ENCODE results near the gene AHNAK2.
"Not testable (repeated sequence)": the region's sequence is repeated elsewhere in the genome, so short reads cannot be mapped to it uniquely, and the experiment has no call there.

The AHNAK2 gene

DNA sequence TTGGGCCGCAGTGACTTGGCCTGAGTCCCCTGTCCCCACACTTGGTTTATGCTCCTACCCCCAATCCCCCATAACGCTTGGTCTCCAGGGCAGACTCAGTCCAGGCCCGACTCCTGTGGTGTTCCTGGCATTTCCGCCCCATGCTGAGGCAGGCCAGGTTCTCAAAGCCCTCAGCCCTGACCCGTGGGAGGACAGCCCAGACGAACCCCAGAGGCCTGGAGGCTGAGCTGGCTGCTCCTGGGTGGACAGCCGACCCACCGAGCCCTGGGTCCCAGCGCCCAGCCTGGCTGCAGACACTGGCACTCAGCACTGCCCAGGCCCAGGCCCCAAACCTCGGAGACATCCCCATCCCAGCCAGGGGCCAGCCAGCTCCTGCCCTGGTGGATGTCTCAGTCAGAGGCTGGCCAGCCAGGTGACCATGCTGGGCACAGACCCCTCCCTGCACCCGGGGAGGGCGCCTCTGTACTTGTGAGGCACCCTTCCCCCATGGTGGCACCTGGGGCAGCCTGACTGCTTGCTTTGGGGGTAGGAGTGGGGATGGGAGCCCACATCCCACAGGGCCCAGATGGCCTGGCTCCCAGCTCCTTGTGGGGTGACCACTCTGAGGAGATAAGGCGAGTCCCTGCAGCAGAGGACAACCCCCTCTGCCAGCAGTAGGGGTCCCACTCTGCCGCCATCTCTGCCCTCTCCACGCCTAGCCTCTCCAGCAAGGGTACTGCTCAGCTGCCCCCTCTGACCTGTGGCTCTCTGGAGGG, 52.1 kb downstream of the AHNAK2 start:
- Histone ChIP-seq H3K4me3 (ENCODE audit: low read depth in 1 of 5, low read length in 5 of 5) (no peak overlapping the region), H3K27ac (ENCODE audit: low read depth, low read length) (no peak overlapping the region), H3K9me3 (ENCODE audit: control insufficient read depth in 5 of 5, low read length in 5 of 5) (peaks cover 0 to 10% (median 8%) of the 10 kb centered on the region in 5 donors), H3K27me3 (ENCODE audit: control insufficient read depth in 5 of 5, insufficient read depth in 4 of 5, low read length in 5 of 5) (peaks cover 11 to 28% (median 11%) of the 10 kb centered on the region in 5 donors), H3K9ac (ENCODE audit: low read length in 5 of 5) (no peak overlapping the region), H3K36me3 (ENCODE audit: control insufficient read depth in 5 of 5, insufficient read depth in 5 of 5, low read length in 5 of 5) (no peaks in the 10 kb centered on the region), H3K4me1 (ENCODE audit: control insufficient read depth in 5 of 5, insufficient read depth in 5 of 5, low read length in 5 of 5) (peaks cover 0 to 28% (median 19%) of the 10 kb centered on the region in 5 donors)

DNA sequence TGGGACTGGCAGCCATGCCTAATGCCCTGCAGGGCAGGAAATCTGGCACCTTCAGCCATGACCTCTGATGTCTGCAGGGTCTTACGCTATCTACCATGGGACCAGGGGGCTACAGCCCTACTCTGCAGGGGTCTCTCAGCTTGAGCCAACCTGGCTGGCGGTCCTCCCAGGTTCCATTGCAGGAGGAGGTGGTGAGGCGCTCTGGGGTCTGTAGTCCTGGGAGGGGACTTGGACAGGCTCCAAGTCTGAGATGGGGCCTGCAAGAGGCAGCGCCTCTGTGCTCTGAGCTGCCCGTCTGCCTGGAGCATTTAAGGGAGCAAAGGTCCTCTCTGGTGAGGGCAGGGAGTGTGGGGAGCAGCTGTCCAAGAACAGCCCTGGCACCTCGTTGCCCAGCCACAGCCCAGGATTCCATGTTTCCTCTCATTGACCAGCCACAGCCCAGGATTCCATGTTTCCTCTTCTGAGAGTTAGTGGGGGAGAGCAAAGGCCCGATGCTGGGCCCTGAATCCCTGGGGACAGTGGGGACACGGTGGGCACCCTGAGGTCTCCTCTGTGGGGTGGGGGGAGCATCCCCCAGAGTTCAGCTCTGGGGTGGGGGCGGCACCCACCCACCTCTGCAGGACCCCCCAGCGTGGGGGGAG, 52.8 kb downstream of the AHNAK2 start:
- H3K4me3 ChIP-seq (ENCODE audit: low read depth in 1 of 5, low read length in 5 of 5), result peak overlapping the region in 1 of 5 donors; percentile 37
- no peak overlapping the region for H3K9ac ChIP-seq (ENCODE audit: low read length in 5 of 5)
- no peaks in the 10 kb centered on the region for H3K36me3 ChIP-seq (ENCODE audit: control insufficient read depth in 5 of 5, insufficient read depth in 5 of 5, low read length in 5 of 5)
- peaks cover 0 to 10% (median 8%) of the 10 kb centered on the region in 5 donors for H3K9me3 ChIP-seq (ENCODE audit: control insufficient read depth in 5 of 5, low read length in 5 of 5)
- H3K27ac ChIP-seq (ENCODE audit: low read depth, low read length), result no peak overlapping the region
- H3K4me1 ChIP-seq (ENCODE audit: control insufficient read depth in 5 of 5, insufficient read depth in 5 of 5, low read length in 5 of 5), result peaks cover 0 to 28% (median 19%) of the 10 kb centered on the region in 5 donors
- H3K27me3 ChIP-seq (ENCODE audit: control insufficient read depth in 5 of 5, insufficient read depth in 4 of 5, low read length in 5 of 5), result peaks cover 11 to 28% (median 11%) of the 10 kb centered on the region in 5 donors

- Histone ChIP-seq H3K4me1 (ENCODE audit: control insufficient read depth in 5 of 5, insufficient read depth in 5 of 5, low read length in 5 of 5) (peaks cover 0 to 28% (median 19%) of the 10 kb centered on the region in 5 donors), H3K9ac (ENCODE audit: low read length in 5 of 5) (no peak within 1 kb of the TSS), H3K27ac (ENCODE audit: low read depth, low read length) (no peak within 1 kb of the TSS), H3K4me3 (ENCODE audit: low read depth in 1 of 5, low read length in 5 of 5) (peak within 1 kb of the TSS in 1 of 5 donors; percentile 37), H3K27me3 (ENCODE audit: control insufficient read depth in 5 of 5, insufficient read depth in 4 of 5, low read length in 5 of 5) (peaks cover 11 to 26% (median 11%) of the 10 kb centered on the region in 5 donors), H3K36me3 (ENCODE audit: control insufficient read depth in 5 of 5, insufficient read depth in 5 of 5, low read length in 5 of 5) (no peaks in the 10 kb centered on the region), H3K9me3 (ENCODE audit: control insufficient read depth in 5 of 5, low read length in 5 of 5) (peaks cover 0 to 10% (median 8%) of the 10 kb centered on the region in 5 donors)
Observed at GRCh38 chr14:104924421-104925213, 53.6 kb downstream of the AHNAK2 start, which contains the start of gene PLD4. TSS of gene PLD4 (plus strand) at chr14:104924879. CDS start at chr14:104927141, 2,262 bp downstream.

- Histone ChIP-seq H3K36me3 (ENCODE audit: control insufficient read depth in 5 of 5, insufficient read depth in 5 of 5, low read length in 5 of 5) (no peaks in the 10 kb centered on the region), H3K27me3 (ENCODE audit: control insufficient read depth in 5 of 5, insufficient read depth in 4 of 5, low read length in 5 of 5) (peaks cover 11 to 18% (median 11%) of the 10 kb centered on the region in 5 donors), H3K9me3 (ENCODE audit: control insufficient read depth in 5 of 5, low read length in 5 of 5) (peaks cover 0 to 10% (median 8%) of the 10 kb centered on the region in 5 donors), H3K9ac (ENCODE audit: low read length in 5 of 5) (no peak overlapping the region), H3K27ac (ENCODE audit: low read depth, low read length) (no peak overlapping the region), H3K4me1 (ENCODE audit: control insufficient read depth in 5 of 5, insufficient read depth in 5 of 5, low read length in 5 of 5) (peaks cover 0 to 28% (median 19%) of the 10 kb centered on the region in 5 donors), H3K4me3 (ENCODE audit: low read depth in 1 of 5, low read length in 5 of 5) (no peak overlapping the region)
Observed at GRCh38 chr14:104923640-104924420, 54.3 kb downstream of the AHNAK2 start.

GRCh38 chr14:104919993-104920315, 58.2 kb downstream of the AHNAK2 start:
- H3K27ac ChIP-seq (ENCODE audit: low read depth, low read length), result no peak overlapping the region
- H3K9ac ChIP-seq (ENCODE audit: low read length in 5 of 5), result no peak overlapping the region
- peaks cover 0 to 10% (median 8%) of the 10 kb centered on the region in 5 donors for H3K9me3 ChIP-seq (ENCODE audit: control insufficient read depth in 5 of 5, low read length in 5 of 5)
- H3K4me1 ChIP-seq (ENCODE audit: control insufficient read depth in 5 of 5, insufficient read depth in 5 of 5, low read length in 5 of 5), result peaks cover 0 to 3% (median 2%) of the 10 kb centered on the region in 5 donors
- no peaks in the 10 kb centered on the region for H3K36me3 ChIP-seq (ENCODE audit: control insufficient read depth in 5 of 5, insufficient read depth in 5 of 5, low read length in 5 of 5)
- H3K27me3 ChIP-seq (ENCODE audit: control insufficient read depth in 5 of 5, insufficient read depth in 4 of 5, low read length in 5 of 5), result no peaks in the 10 kb centered on the region
- no peak overlapping the region for H3K4me3 ChIP-seq (ENCODE audit: low read depth in 1 of 5, low read length in 5 of 5)

DNA sequence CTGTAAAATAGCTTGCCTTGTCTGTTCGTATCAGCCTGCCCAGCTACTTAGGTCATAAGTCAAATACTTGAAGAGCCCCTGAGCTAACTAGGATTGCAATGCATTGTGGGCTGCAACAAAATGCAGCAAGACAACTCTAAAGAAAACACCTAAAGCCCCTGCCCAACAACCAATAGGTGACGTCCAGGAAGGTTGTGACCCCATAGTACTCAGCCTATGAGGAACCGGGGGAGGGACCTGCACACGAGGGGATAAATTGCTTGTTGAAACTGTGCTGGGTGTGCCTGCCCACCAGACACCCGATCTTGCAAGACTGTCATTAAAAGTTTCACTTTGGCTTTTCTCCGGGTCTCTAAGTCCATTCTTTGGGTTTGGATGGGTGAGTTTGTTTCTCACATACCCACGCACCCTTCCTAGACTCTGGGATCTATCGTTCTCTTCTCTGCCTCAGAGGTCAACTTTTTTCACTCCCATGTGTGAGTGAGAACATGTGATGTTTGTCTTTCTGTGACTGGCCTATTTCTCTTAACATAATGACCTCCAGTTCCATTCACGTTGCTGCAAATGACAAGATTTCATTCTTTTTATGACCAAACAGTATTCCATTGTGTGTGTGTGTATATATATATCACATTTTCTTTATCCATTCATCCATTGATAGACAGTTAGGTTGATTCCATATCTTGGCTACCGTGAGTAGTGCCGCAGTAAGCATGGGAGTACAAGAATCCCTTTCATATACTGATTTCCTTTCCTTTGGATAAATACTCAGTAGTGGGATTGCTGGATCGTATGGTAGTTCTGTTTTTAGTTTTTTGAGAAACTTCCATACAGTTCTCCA, 58.8 kb downstream of the AHNAK2 start:
- not testable (repeated sequence) for H3K36me3 ChIP-seq (ENCODE audit: control insufficient read depth in 5 of 5, insufficient read depth in 5 of 5, low read length in 5 of 5); H3K4me1 ChIP-seq (ENCODE audit: control insufficient read depth in 5 of 5, insufficient read depth in 5 of 5, low read length in 5 of 5); H3K9ac ChIP-seq (ENCODE audit: low read length in 5 of 5); H3K9me3 ChIP-seq (ENCODE audit: control insufficient read depth in 5 of 5, low read length in 5 of 5); H3K27me3 ChIP-seq (ENCODE audit: control insufficient read depth in 5 of 5, insufficient read depth in 4 of 5, low read length in 5 of 5); H3K27ac ChIP-seq (ENCODE audit: low read depth, low read length); H3K4me3 ChIP-seq (ENCODE audit: low read depth in 1 of 5, low read length in 5 of 5)

DNA sequence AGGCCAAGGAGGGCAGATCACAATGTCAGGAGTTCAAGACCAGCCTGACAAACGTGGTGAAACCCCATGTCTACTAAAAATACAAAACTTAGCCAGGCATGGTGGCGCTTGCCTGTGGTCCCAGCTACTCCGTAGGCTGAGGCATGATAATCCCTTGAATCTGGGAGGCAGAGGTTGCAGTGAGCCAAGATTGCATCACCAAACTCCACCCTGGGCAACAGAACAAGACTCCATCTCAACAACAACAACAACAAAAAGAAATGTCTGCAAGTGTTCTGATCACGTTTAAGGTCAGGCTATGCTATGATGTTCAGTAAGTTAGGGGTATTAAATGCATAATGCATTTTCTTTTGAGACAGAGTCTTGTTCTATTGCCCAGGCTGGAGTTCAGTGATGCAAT, 60.2 kb downstream of the AHNAK2 start:
- Histone ChIP-seq H3K27ac (ENCODE audit: low read depth, low read length) (no peak overlapping the region), H3K9me3 (ENCODE audit: control insufficient read depth in 5 of 5, low read length in 5 of 5) (no peaks in the 10 kb centered on the region), H3K4me1 (ENCODE audit: control insufficient read depth in 5 of 5, insufficient read depth in 5 of 5, low read length in 5 of 5) (no peaks in the 10 kb centered on the region), H3K27me3 (ENCODE audit: control insufficient read depth in 5 of 5, insufficient read depth in 4 of 5, low read length in 5 of 5) (no peaks in the 10 kb centered on the region), H3K36me3 (ENCODE audit: control insufficient read depth in 5 of 5, insufficient read depth in 5 of 5, low read length in 5 of 5) (no peaks in the 10 kb centered on the region), H3K4me3 (ENCODE audit: low read depth in 1 of 5, low read length in 5 of 5) (no peak overlapping the region), H3K9ac (ENCODE audit: low read length in 5 of 5) (no peak overlapping the region)

- H3K4me3 ChIP-seq (ENCODE audit: low read depth in 1 of 5, low read length in 5 of 5), result no peak overlapping the region
- H3K27me3 ChIP-seq (ENCODE audit: control insufficient read depth in 5 of 5, insufficient read depth in 4 of 5, low read length in 5 of 5), result no peaks in the 10 kb centered on the region
- no peaks in the 10 kb centered on the region for H3K4me1 ChIP-seq (ENCODE audit: control insufficient read depth in 5 of 5, insufficient read depth in 5 of 5, low read length in 5 of 5)
- peaks cover 0 to 2% (median 2%) of the 10 kb centered on the region in 5 donors for H3K9me3 ChIP-seq (ENCODE audit: control insufficient read depth in 5 of 5, low read length in 5 of 5)
- no peak overlapping the region for H3K9ac ChIP-seq (ENCODE audit: low read length in 5 of 5)
- no peak overlapping the region for H3K27ac ChIP-seq (ENCODE audit: low read depth, low read length)
- H3K36me3 ChIP-seq (ENCODE audit: control insufficient read depth in 5 of 5, insufficient read depth in 5 of 5, low read length in 5 of 5), result no peaks in the 10 kb centered on the region
Observed at GRCh38 chr14:104917116-104917515, 61.1 kb downstream of the AHNAK2 start.

DNA sequence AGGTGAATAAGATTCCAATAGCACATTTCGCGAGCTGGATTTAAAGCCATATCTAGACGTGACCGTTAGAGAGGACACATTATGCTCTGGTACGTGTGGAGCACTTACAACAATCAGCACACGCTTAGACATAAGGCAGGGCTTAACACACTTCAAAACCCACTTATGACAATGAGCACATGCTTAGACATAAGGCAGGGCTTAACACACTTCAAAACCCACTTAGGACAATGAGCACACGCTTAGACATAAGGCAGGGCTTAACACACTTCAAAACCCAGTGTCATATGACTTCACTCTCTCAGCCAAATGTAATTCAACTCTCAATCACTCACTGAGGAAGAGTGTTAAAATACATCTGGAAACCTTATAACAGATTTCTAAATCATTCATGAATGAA, 64.7 kb downstream of the AHNAK2 start:
- no peaks in the 10 kb centered on the region for H3K36me3 ChIP-seq (ENCODE audit: control insufficient read depth in 5 of 5, insufficient read depth in 5 of 5, low read length in 5 of 5)
- H3K27ac ChIP-seq (ENCODE audit: low read depth, low read length), result no peak overlapping the region
- no peaks in the 10 kb centered on the region for H3K4me1 ChIP-seq (ENCODE audit: control insufficient read depth in 5 of 5, insufficient read depth in 5 of 5, low read length in 5 of 5)
- peaks cover 4 to 7% (median 5%) of the 10 kb centered on the region in 5 donors for H3K9me3 ChIP-seq (ENCODE audit: control insufficient read depth in 5 of 5, low read length in 5 of 5)
- H3K27me3 ChIP-seq (ENCODE audit: control insufficient read depth in 5 of 5, insufficient read depth in 4 of 5, low read length in 5 of 5), result no peaks in the 10 kb centered on the region
- no peak overlapping the region for H3K4me3 ChIP-seq (ENCODE audit: low read depth in 1 of 5, low read length in 5 of 5)
- no peak overlapping the region for H3K9ac ChIP-seq (ENCODE audit: low read length in 5 of 5)
